GM12891 (cell line): ENCODE results near the gene CLRN3.

ENCODE experiments used
- POLR2A ChIP-seq: IDR thresholded peaks from 2 replicates; pipeline ENCODE4 v1.6.1; 2011; ENCODE audit warnings: low read depth, low read length, control low read depth
- POLR2AphosphoS5 ChIP-seq: IDR thresholded peaks from 2 replicates; pipeline ENCODE4 v1.6.1; 2011; ENCODE audit warnings: low read depth, low read length, control low read depth
- TAF1 ChIP-seq: IDR thresholded peaks from 2 replicates; pipeline ENCODE4 v1.6.1; 2011; ENCODE audit warnings: low read depth, low read length, control low read depth

- TF ChIP-seq POLR2A (no peak), POLR2AphosphoS5 (no peak), TAF1 (no peak)
Measured at GRCh38 chr10:127834221-127834620, 58.5 kb downstream of the CLRN3 start.
